Pons (tissue), 1 donor: ENCODE data around the gene CASP10.

Experiments
- DNase-seq: peaks from one replicate; pipeline ENCODE4 v3.0.0-alpha.2; 2016; ENCODE audit warnings: low spot score

CASP10 gene

GRCh38 chr2:201258666-201259615 is 76.0 kb downstream of the CASP10 start:
- no peak for DNase-seq

GRCh38 chr2:201260302-201260800 is 77.4 kb downstream of the CASP10 start, which contains the start of gene CASP8:
TSS of gene CASP8 (plus strand) at chr2:201260536. CDS start at chr2:201266487, 5,951 bp downstream.
- peak; percentile 63 for DNase-seq

GRCh38 chr2:201261471-201261870 is 78.5 kb downstream of the CASP10 start:
- no peak for DNase-seq

DNA sequence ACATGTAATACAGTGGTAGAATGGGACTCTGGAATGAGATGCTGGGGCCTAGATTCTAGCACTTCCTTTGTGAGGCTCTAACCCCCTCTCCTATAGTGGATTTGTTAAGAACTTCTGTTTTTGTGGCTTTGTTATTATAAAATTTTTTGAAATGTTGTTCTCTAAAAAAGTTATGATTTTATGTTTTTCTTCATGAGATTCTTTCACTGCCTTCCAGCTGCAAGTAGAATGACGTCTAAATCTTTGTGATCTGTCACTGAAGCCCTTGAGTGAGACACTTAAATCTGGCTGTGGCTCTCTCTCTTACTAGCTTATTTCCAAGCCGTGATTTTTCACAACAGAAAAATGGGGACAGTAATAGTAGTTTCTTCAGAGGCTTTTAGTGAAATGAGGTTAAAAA is 79.0 kb downstream of the CASP10 start:
- no peak for DNase-seq

DNA sequence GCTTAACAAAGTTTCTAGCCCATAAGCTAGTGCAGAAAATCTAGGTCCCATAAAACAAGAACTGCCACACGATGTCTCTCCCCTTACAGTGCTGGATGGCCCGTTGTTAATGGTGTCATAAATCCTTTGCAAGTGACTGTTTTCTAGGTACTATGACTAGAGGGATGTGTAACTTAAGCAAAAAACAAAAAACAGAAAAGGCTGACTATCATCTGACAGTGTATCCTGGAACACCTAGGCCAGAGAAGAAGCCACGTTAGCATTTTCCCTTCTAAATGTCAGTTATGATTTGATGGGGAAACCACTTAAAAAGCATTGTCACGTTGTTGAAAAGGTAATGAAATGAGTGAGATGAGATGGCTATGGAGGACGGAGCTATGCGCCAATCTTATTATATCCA is 79.8 kb downstream of the CASP10 start:
- no peak for DNase-seq

- DNase-seq: no peak
Observed at GRCh38 chr2:201263779-201264178, 80.8 kb downstream of the CASP10 start.

GRCh38 chr2:201264472-201265173 is 81.7 kb downstream of the CASP10 start:
- DNase-seq: no peak

DNA sequence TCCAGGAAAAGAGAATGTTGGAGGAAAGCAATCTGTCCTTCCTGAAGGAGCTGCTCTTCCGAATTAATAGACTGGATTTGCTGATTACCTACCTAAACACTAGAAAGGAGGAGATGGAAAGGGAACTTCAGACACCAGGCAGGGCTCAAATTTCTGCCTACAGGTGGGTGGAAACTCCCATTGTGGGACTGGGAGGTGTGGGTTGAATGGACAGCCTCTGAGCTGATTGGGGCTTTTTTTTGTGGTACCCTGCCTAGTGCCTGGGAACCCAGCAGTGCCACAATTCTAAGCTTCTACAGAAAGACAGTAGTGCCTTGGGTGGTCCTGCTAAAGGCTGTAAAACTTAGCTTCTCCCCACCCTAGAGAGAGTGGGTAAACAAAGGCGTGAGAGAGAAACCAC is 83.7 kb downstream of the CASP10 start:
- no peak for DNase-seq

- DNase-seq: no peak
Observed at GRCh38 chr2:201267278-201268030, 84.5 kb downstream of the CASP10 start.

DNA sequence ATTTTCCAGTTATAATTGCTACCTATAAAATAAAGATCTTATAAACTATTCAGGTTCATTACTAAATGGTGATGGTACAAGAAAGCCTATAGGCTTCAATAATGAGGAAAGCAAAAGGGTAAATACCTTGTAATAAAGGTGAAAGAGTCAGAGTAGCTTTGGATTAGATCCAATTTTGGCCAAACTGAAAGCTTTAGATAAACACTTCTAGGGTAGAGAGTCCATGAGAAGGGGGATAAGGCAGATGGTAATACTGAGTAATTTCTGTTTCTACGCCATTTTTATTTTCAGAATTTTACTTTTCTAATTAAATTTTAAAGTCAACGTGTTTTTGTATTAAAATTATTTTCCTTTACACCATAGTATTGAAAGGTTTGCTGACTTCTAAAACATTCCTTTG is 86.8 kb downstream of the CASP10 start:
- DNase-seq: no peak

GRCh38 chr2:201270293-201271001 is 87.5 kb downstream of the CASP10 start:
- DNase-seq: no peak

DNA sequence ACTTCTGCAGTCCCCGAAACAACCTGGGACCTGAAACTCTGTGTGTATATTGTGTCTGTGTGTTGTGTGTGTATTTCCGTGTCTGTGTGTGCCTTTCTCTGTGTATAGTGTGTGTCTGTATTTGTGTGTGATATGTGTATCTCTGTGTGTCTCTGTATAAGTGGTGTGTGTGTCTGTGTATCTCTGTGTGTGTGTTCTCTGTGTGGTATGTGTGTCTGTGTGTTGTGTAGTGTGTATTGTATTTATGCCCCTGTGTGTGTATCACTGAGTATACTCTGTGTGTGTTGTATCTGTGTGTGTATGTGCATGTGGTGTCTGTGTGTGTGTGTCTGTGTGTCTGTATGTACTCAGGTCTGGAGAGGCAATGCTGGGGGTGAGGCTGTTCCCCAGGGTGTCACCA is 89.0 kb downstream of the CASP10 start:
- DNase-seq: no peak

- DNase-seq: no peak
Observed at GRCh38 chr2:201273330-201273983, 90.5 kb downstream of the CASP10 start.

GRCh38 chr2:201275069-201275468 is 92.1 kb downstream of the CASP10 start:
- DNase-seq: no peak

GRCh38 chr2:201275990-201276389 is 93.0 kb downstream of the CASP10 start:
- no peak for DNase-seq

DNA sequence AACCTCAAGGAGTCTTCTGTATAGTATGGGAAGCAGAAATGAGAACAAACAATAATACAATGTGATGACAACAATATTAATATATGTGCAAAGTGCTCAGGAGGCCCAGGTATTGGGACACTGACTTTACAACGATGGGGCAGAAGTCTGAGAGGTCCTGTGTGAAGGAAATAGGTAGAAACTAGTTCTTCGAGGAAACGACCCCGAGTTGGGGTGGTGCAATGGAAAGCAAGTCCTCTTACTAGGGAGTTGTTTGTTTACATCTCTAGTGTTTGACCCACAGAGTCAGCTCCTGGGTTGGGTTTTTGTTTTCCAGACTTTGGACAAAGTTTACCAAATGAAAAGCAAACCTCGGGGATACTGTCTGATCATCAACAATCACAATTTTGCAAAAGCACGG is 93.6 kb downstream of the CASP10 start:
- DNase-seq: no peak
